GM06990 (cell line): ENCODE data around the gene ELN.
A peak's percentile ranks its signal among the peaks of the same experiment; 100 is the strongest.

Source experiments
- DNase-seq: peaks from one replicate; pipeline ENCODE4 v3.0.0-alpha.2; 2011; ENCODE audit not compliant: insufficient read length; ENCODE audit errors: extremely low read depth
- H3K27me3 ChIP-seq: replicated peaks from 2 replicates; pipeline ENCODE4 v1.6.0; 2011; ENCODE audit warnings: low read length; ENCODE audit not compliant: control insufficient read depth, insufficient read depth
- H3K36me3 ChIP-seq: 2 replicates; pipeline ENCODE4 v1.5.1; 2011; ENCODE audit warnings: low read length; ENCODE audit not compliant: control insufficient read depth, insufficient read depth
- H3K4me3 ChIP-seq: replicated peaks from 2 replicates; pipeline ENCODE4 v1.5.1; 2011; ENCODE audit warnings: low read depth, mild to moderate bottlenecking, control low read depth, low read length
- CTCF ChIP-seq: IDR thresholded peaks from 2 replicates; pipeline ENCODE4 v1.5.1; 2011; ENCODE audit warnings: low read length, control low read depth, mild to moderate bottlenecking, inconsistent platforms; ENCODE audit not compliant: insufficient read depth, poor library complexity, severe bottlenecking

ELN gene

GRCh38 chr7:74093671-74094223 lies 65.8 kb downstream of the ELN start:
- TF ChIP-seq CTCF, result no peak
- Histone ChIP-seq H3K4me3 (peak overlapping the region; percentile 69), H3K27me3 (no peaks in the 10 kb centered on the region), H3K36me3 (peaks cover 15% of the 10 kb centered on the region)
- DNase-seq, result no peak

GRCh38 chr7:74094224-74095101 lies 66.5 kb downstream of the ELN start:
- DNase-seq, result peak; percentile 73
- TF ChIP-seq CTCF, result no peak

GRCh38 chr7:74095135-74095534 lies 67.2 kb downstream of the ELN start:
- DNase-seq, result no peak
- H3K36me3 ChIP-seq, result peaks cover 20% of the 10 kb centered on the region
- no peaks in the 10 kb centered on the region for H3K27me3 ChIP-seq
- peak overlapping the region; percentile 69 for H3K4me3 ChIP-seq
- TF ChIP-seq CTCF, result no peak

More at GRCh38 chr7:74094224-74095101, 66.5 kb downstream of the ELN start:
- Histone ChIP-seq H3K4me3 (peak overlapping the region; percentile 69), H3K27me3 (no peaks in the 10 kb centered on the region), H3K36me3 (peaks cover 19% of the 10 kb centered on the region)

- no peaks in the 10 kb centered on the region for H3K27me3 ChIP-seq
- DNase-seq, result no peak
- TF ChIP-seq CTCF, result no peak
- H3K36me3 ChIP-seq, result peaks cover 20% of the 10 kb centered on the region
- no peak overlapping the region for H3K4me3 ChIP-seq
These were observed 70.1 kb downstream of the ELN start for GRCh38 chr7:74097937-74098614.

GRCh38 chr7:74099031-74099430 lies 71.1 kb downstream of the ELN start:
- Histone ChIP-seq H3K27me3 (no peaks in the 10 kb centered on the region), H3K36me3 (peaks cover 20% of the 10 kb centered on the region), H3K4me3 (no peak overlapping the region)
- no peak for TF ChIP-seq CTCF
- no peak for DNase-seq
